GM12801 (cell line): ENCODE measurements around the gene MAPK10.

Experiments used
- TF ChIP-seq, protein P1 (sequence below): IDR thresholded peaks from one replicate; pipeline ENCODE4 v1.5.1; 2011; ENCODE audit warnings: control low read depth; ENCODE audit not compliant: insufficient read length; ENCODE audit errors: extremely low read depth

Gene MAPK10

DNA sequence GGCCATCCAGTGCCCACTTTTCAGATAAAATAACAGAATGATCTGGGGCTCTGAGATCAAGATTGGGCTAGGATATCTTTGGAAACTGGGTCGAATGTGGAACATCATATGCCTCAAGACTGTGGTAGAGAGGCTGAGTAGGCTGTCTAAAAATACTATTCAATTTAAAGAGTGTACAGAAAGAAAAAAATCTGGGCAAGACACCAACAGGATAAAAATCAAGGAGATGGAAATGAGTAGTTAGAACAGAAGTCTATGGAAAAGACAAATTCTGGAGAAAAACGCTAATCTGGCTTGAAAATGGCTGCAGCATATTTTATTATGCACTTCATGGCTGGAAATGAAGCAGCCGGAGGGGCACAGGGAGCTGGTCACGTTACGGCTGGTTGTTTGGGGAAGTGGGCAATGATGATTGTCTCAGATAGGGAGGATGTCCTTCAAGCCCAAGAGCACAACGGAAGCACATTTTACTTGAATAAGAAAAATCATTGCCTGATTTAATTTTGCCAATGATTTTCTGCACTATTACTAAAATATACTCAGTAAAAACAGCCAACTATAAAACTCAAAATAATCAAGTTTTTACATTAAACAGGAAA lies 27.1 kb upstream of the MAPK10 start:
- TF ChIP-seq, protein P1, sequence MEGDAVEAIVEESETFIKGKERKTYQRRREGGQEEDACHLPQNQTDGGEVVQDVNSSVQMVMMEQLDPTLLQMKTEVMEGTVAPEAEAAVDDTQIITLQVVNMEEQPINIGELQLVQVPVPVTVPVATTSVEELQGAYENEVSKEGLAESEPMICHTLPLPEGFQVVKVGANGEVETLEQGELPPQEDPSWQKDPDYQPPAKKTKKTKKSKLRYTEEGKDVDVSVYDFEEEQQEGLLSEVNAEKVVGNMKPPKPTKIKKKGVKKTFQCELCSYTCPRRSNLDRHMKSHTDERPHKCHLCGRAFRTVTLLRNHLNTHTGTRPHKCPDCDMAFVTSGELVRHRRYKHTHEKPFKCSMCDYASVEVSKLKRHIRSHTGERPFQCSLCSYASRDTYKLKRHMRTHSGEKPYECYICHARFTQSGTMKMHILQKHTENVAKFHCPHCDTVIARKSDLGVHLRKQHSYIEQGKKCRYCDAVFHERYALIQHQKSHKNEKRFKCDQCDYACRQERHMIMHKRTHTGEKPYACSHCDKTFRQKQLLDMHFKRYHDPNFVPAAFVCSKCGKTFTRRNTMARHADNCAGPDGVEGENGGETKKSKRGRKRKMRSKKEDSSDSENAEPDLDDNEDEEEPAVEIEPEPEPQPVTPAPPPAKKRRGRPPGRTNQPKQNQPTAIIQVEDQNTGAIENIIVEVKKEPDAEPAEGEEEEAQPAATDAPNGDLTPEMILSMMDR, result no peak

DNA sequence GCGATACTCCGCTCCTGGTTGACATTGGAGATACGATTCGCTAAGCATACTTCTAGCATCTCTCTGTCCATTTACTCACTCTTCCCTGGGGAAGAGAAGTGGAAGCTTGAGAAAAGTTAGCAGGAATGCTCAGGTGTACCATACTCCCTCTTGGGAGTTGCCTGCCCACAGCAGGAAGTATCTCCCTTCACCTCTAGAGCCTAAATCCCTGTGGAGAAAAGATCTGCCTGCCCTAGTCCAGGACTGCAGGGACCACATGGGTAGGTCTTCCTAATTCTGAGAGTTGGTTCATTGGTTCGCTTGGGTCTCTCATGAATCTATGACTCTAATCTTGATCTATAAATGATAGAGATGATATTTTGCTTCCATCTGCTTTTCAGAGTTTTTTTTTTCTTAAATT lies 26.3 kb upstream of the MAPK10 start:
- TF ChIP-seq, protein P1, result no peak

DNA sequence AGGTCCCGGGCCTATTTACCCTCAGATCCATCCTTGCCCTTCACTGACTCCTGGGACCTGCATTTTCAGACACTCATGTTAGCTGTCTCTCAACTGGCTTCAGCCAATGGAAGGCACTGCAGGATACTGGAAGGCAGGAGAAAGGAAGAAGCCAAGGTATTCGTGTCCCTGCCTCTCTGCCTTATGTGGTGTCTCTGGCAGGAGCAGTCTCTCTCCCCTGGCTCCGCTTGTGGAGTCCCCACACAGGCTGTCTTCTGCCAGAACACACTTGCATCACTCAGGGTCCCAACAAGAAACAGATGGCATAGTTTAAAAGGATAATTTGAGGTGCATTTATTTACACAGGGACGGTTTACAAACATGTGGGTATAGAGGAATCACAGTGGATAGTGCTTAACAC lies 21.6 kb upstream of the MAPK10 start:
- TF ChIP-seq, protein P1, result no peak

DNA sequence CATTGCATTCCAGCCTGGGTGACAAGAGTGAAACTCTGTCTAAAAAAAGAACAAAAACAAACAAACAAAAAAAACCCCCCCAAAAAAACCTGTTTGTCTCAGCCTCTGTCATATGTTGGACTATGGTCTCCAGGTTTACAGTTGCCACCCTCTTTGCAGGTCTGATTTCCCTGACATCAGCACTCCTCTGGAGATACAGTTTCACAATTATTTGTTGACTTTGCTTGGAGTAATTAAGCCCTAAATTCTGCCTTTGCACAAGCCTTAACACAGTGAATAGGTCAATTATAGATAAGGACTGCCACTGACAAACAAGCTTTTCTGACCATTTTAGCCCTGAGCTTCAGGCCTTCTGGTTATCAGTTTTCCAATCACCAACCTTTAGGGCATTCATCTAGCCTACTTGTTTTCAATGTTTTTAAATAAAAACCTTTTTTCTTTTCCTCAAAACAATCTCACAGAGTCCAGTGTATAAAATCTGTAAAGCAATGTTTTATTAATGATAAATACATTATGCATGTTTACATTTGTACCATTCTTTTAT lies 20.4 kb upstream of the MAPK10 start:
- TF ChIP-seq, protein P1, result no peak

DNA sequence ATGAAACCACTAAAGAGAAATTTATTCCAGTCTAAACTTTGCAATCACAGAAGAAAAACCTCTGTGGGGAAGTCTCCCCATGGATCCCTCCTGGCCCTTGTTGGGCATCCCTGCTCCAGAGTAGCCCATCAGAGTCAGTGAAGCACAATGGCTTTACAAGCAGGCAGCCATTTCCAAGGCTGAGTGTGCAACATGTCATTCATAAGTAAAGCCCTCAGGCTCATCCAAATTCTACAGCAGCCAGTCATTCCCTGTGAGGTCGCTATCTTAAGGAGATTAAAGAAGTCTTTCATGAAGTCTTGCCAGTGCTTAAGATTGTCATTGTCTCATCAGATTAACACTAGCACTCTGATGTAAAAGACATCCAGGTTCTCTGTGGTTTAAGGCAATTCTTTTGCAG lies 17.0 kb upstream of the MAPK10 start:
- TF ChIP-seq, protein P1, result no peak

DNA sequence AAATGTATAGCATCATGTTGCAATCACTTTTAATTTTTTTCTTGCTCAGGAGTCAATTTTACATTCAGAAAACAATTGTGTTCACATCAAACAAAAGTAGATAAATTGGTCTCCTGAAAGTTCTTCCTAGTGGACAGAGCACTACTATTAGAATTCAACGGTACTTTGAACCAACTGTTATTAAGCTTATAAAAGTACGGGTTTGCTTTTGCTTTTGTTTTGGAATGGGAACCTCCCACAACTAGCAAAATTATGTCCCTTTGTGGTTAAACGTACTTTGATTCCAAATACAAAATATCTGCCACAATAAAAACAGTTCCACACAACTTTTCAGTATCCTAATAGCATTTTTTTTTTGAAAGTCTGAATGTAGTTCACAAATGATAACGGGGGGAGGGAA lies 8.6 kb upstream of the MAPK10 start:
- TF ChIP-seq, protein P1, result no peak

DNA sequence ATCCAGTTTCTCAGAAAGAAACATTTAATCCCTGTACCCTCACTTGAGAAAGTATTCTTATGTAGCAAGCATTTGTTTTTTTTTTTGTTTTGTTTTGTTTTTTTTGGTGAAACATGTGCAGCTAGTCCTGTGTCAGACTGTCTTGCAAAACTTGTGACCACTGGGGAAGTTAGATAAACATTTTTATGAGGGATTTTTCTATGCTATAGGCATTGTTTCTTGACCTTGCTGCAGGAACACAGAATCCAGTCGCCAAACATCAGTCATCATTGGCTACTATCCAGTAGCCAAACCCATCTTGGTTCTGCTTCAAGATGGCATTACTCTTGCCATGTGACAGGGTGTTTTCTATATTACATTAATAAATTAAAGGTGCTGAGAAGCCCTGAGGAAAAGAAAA lies 7.7 kb upstream of the MAPK10 start:
- TF ChIP-seq, protein P1, result no peak
